SK-MEL-5 (cell line): ENCODE data around the gene PHYHD1. TPM values are rescaled to one million over a fixed set of nuclear protein-coding genes. Genes with fewer than 3 reads are reported as not detected.

ENCODE experiments used
- DNase-seq: peaks from one replicate; pipeline ENCODE4 v3.0.0-alpha.2; 2016; ENCODE audit warnings: low read depth, low spot score
- in situ Hi-C: cut with HindIII; loops from 2 replicates; pipeline ENCODE4 v1.10.0; 2016; ENCODE audit warnings: low sequenced_read_pairs, high pct_unique_total_duplicates, low pct_unique_long_range_greater_than_20kb
- total RNA-seq: library from RNA; depleted of rRNA; stranded (reverse); fragments of >200 nt; shearing (Covaris generic); gene quantifications from 2 replicates; pipeline ENCODE4 v1.2.3, GENCODE V29; 2014

The PHYHD1 gene
- total RNA-seq, 1 experiment from 2014 or later, result 5.2 TPM

DNA sequence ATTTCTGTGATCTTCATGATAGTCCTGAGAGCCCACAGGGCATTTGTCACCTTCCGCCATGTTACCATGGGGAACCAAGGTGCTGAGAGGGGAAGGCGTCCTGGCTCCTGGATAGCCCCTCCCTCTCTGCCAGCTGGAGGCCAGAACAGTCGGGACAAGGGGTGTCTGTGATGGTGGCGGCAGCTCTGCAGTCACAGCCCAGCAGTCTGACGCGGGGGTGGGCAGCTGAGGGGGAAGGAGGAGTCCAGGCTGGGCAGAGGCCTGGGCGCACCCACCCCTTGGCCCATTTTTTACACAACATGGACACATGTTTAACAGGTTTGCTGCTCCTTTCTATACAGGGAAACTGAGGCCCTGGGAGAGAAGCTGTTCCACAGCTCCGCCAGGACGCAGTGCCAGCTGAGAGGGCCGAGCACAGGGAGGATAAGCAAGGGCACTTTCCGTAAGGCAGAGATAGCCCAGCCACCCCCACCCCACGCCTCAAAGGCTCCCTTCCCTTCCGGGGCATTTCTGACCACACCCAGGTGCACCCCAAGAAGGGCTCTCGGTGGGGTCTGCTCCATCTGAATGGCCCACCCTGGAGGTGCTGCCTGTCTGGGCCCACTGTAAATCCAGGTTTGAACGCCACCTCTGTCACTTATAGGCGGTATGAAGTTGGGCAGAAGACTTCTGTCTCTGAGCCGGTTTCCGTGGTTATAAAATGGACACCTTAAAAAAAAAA, 21.8 kb upstream of the PHYHD1 start:
- in situ Hi-C loops, result no loop called here
- no peak for DNase-seq

DNA sequence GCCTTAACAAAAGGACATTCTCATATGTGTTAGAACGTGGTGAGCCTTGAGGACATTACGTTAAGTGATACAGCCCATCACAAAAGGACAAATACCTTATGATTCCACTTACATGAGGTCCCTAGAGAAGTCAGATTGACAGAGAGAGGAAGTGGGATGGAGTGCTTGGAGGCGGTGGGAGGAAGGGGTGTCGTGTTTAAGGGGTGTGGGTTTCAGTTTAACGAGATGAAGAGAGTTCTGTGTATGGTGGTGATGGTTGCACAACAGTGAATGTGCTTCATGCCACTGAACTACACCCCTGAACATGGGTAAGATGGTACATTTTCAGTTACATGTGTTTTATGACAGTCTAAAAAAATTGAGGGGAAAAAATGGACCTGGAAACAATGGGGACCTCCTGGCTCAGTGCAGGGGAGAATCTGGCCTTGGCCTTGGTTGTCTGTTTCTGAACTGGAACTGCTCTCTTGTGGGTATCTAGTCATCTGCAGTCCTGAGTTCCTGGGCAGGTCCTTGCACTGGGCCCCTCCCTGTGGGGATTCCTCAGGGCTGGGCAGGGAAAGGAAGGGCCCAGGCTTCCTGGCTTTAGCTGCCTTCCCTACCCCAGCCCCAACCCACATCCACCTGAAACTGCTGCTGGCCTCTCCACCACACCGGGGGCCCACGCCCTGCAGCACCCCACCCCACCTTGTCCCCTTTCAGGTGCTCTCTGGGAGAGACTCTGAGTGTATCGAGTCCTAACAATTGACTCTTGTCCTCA, 21.0 kb upstream of the PHYHD1 start:
- in situ Hi-C loops, result no loop called here
- no peak for DNase-seq

DNA sequence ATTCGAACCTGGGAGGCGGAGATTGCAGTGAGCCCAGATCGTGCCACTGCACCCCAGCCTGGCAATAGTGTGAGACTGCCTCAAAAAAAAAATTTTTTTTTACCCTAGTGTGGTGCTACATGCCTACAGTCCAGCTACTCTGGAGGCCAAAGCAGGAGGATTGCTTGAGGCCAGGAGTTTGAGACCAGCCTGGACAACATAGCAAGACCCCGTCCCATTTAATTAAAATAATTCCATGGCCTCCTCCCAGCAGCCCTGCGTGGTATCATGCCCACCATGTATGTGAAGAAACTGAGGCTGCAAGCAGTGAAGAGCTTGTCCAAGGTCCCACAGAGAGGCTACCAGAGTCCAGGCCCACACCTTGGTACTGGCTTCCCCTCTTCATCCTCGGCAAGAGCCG, 19.4 kb upstream of the PHYHD1 start:
- no peak for DNase-seq
- in situ Hi-C loops, result no loop called here

DNA sequence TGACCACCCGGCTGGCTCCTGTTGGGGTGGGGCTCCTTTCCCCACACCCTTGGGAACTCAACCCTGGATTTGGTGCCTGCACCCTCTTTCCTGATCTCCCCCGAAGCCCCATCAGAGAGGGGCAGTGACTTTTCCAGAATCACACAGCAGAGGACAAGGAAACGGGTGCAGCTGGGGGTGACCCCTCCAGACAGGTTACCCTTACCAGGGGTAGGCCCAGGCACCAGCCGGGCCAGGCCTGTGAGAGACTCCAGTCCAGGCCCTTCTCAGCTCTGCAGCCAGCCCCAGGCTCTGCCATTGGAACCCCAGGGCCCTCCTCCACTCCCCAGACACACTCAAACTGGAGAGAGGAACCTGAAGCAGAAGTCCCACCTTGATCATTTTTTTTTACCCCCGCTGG, 19.0 kb upstream of the PHYHD1 start:
- no peak for DNase-seq
- in situ Hi-C loops, result no loop called here

DNA sequence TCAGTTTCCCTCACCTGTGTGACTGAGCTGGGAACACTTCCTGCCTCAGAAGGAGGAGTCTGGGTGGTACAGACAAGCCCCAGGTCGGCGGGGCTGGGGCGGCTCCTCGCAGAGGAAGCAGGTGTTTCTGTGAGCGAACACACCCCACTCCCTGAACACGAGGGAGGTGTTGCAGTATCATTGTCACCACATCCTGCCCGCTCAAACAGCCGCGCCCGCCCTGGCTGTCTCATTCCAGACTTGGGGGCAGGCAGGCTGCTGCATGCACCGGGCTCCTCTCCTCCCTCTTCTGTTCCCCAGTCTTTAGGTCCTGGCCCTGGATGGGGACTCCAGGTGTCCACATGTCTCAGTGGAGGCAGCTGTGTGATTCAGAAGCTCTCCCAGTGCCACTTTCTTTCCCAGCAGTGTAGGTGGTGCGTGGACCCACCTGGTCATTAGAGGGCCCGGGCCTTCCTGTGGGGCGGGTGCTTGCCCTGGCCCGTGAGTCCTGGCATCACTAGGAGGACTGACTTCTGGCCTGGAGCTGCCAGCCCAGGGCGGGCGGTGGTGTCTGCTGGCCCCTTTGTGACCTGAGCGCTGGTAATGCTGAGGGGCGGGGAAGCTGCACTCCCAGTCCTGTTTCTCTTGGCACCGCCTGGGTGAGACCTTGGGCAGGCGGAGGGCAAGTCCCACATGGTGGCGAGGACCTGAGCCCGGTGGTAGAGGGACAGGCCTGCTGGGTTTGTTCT, 18.3 kb upstream of the PHYHD1 start:
- DNase-seq, result no peak
- in situ Hi-C loops, result no loop called here

DNA sequence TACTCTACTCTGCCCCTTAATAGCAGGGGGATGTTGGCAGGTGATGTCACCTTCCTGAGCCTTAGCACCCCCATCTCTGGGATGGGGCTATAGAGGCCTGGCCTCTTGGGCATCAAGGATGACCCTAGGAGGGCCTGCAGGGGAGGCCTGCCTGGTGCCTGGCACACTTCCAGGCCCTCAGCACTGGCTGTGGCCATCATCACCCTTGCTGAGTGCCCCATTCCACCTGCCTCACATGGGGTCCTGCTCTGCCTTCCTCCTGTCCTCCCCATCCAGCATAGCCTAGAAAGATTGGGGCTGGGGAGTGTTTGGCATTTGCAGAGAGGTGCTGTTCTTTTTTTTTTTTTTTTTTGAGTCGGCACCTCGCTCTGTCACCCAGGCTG, 17.7 kb upstream of the PHYHD1 start:
- DNase-seq, result no peak
- in situ Hi-C loops, result no loop called here

DNA sequence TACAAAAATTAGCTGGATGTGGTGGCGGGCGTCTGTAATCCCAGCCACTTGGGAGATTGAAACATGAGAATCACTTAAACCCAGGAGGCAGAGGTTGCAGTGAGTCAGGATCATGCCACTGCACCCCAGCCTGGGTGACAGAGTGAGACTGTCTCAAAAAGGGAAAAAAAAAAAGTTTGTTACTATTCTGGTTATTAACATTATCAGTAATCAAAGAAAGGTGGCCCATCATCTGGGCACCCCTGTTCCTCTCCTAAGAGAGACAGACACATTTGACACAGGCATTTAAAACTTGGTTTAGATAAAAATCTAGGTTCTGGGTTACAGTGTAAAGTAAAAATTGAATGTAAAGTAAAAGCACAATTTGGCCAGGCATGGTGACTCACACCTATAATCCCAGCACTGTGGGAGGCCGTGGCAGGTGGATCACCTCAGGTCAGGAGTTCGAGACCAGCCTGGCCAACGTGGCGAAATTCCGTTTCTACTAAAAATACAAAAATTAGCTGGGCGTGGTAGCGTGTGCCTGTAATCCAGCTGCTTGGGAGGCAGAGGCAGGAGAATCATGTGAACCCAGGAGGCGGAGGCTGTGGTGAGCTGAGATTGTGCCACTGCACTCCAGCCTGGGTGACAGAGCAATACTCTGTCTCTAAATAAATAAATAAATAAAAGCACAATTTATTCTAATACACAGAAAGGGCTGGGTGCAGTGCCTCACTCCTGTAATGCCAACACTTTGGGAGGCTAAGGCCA, 16.7 kb upstream of the PHYHD1 start:
- DNase-seq, result no peak
- in situ Hi-C loops, result no loop called here

DNA sequence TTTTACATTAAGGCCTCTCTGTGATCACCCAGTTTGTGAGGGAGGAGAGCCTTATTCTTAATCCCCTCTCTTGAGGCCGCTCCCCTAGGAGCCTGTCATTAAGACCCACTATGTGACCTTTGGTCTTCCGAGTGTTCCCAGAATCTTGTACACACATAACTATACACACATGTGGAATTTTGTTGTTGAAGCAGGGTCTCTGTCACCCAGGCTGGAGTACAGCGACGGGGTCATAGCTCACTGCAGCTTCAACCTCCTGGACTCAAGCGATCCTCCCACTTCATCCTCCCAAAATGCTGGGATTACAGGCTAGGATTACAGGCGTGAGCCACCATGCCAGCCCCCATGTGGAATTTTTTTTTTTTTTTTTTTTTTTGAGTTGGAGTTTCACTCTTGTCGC, 14.8 kb upstream of the PHYHD1 start:
- no peak for DNase-seq
- in situ Hi-C loops, result no loop called here

DNA sequence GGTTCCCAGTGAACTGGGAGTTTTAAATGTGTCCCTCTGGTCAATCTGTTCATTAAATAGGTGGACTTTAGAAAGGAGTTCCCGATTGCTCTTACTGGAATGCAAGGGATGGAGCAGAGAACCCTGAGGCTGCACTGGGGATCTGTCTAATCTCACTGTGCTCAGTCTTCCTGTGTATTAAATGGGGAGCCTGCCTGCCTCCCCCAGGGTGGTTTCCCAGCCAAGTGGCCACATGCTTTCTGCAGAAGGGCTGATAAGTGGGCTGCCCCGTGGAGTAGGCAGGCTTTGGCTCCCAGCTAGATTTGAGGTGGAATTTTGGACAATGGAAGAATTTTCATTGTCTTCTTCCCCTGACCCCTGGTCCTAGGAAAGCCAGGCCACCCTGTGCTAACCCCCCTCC, 14.0 kb upstream of the PHYHD1 start:
- in situ Hi-C loops, result no loop called here

DNA sequence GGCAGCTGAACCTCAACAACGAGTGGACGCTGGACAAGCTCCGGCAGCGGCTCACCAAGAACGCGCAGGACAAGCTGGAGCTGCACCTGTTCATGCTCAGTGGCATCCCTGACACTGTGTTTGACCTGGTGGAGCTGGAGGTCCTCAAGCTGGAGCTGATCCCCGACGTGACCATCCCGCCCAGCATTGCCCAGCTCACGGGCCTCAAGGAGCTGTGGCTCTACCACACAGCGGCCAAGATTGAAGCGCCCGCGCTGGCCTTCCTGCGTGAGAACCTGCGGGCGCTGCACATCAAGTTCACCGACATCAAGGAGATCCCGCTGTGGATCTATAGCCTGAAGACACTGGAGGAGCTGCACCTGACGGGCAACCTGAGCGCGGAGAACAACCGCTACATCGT, 12.4 kb upstream of the PHYHD1 start:
- in situ Hi-C loops, result no loop called here
- DNase-seq, result no peak

More for the DNA sequence above, 14.0 kb upstream of the PHYHD1 start:
- DNase-seq, result no peak

DNA sequence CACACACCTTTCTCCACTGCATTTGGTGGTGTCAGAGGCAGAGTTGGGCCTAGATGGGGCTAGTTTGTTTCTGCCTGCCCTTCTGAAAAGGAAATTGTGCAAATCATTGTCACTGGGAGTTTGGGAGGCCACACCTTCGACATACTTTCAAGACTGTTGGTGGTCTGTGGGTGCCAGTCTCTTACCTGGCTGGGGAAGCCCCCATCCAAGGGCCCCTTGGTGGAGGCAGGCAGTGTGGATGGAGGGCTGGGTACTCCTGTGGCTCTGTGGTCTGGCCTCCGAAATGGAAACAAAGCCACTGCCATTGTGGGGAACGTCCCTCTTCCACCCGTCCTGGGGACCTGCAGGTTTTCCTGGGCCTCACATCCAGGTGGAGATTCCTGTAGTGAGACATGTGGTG, 10.9 kb upstream of the PHYHD1 start:
- no peak for DNase-seq
- in situ Hi-C loops, result no loop called here

DNA sequence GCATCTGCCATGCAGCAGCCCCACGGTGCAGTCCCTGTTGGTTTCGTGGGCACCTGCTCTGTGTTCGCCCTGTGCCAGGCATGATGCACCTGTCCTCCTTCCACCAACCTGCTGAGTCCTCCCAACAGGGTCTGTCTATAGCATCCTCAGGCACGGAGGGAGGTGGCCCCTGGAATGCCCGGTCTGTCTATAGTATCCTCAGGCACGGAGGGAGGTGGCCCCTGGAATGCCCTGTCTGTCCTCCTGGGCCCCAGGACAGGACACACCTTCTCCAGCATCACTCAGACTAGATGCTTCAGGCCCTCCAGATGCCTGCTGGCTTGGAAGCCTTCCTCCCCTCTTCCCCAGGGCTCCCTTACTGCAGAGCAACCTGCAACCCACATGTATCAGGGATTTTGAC, 9.9 kb upstream of the PHYHD1 start:
- DNase-seq, result no peak
- in situ Hi-C loops, result no loop called here

DNA sequence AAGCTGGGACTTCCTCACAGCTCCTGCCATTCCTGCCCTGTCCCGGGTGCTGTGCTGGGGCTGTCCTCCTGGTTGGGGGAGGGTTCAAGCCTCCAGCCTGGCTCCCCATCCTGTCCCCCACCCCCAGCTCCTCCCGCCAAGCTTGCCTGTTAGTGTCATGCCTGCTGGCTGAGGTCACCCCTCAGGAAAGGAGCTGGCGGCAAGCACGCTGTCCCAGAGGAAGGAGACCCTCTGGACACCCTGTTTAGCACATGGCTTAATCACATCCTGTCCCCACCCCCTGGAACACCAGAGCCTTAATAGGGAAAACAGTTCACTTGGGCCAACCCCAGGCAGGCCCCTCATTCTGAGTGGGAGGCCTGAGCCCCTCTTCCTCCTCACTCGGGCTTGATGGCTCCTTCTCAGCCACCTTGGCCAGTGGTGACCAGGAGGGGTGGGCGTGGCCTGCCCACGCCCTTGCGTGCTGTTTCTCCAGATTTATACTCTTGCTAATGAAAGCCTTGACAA, 9.2 kb upstream of the PHYHD1 start:
- in situ Hi-C loops, result no loop called here
- no peak for DNase-seq

DNA sequence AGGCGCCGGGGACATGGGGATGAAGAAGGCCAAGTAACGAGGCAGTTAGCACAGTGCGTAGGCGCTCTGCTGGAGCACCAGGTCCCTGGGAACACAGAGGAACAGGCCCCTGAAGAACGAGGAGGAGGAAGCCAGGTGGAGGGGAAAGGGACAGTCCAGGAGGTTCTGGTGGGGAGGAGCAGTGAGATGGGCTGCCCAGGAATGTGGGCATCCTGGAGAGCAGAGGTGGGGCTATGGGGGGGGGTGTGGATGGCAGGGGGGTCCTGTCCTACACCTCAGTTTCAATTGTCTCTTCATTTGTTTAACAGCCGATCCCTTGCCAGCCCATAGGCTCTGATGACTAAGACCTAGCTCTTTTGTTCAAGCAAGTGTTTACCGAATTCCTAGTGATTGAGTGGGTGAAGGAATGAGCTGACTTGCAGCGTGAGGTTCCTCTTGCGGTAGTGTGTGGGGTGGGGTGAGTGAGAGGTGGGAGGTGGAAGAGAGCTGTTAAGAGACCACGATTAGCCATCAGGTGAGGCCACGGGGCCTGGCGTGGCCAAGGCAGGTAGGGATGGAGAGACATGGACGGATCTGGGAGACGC, 8.4 kb upstream of the PHYHD1 start:
- DNase-seq, result no peak
- in situ Hi-C loops, result no loop called here

DNA sequence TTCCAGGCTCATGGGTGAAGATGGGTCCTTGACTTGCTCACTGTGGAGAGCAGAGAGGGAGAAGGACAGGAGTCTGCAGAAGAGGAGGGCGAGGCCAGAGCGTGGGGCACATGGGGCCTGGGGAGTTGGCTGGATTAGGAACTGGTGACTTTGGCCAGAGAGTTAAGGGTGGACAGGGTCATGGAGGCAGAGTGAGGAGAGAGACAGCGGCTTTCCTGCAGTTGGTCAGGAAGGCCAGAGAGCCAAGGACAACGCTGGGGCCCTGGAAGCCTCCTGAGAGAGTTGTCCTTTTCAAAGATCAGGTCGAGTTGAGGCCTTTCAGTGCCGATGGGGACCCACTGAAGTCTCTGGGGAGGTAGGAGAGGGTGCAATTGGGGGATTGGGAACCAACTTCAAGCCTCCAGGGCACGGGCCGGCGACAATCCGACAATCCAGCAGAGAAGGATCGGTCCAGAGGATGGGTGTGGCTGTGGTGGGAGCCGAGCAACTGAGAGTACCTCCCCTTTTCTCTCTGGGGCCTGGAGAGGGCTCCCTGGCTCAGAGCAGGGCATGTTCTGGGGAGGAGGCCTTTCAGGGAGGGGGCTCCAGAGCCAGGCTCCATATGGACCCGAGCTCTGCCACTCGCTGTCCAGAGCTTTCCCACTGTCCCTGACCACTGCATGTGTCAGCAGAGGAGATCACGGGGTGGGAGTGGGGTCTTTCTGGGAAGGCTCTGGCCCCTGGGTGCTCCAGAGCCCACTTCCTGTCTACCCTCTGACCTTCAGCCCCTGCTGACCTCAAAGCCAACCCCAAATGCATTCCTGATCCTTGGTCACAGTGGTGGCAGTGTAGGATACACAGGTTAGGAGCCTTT, 7.5 kb upstream of the PHYHD1 start:
- DNase-seq, result no peak
- in situ Hi-C loops, result no loop called here

DNA sequence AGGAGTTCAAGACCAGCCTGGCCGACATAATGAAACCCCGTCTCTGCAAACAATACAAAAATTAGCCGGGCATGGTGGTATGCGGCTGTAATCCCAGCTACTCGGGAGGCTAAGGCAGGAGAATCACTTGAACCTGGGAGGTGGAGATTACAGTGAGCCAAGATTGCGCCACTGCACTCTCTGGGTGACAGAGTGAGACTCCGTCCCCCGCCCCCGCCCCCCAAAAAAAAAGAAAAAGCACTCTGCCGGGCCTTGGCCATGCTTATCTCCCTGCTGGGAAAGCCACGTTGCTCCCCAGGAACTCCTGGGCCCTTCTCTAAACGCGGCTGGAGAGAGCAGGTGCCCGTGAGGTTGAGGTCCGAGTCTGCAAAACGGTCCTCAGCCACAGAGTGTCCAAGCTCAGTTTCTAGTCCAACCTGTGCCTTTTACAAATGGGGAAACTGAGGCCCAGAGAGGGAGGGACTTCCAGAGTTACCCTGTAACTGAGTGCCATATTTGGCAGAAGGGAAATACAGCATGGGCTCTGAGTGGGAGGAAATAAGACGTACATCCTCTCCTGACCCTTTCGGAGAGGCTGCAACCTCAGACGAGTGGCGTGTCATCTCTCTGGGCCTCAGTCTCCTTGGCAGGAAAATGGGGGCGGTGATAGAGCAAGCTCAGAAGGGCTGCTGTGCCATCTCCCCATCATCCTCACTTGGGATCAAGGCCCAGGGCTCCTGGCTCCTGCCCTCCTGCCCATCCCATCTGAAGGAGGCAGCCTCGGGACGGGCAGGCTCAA, 6.6 kb upstream of the PHYHD1 start:
- DNase-seq, result no peak
- in situ Hi-C loops, result no loop called here
